ENCODE measurements around the gene OR4E1.
A peak's percentile ranks its signal among the peaks of the same experiment; 100 is the strongest.
"Not testable (repeated sequence)": the region's sequence is repeated elsewhere in the genome, so short reads cannot be mapped to it uniquely, and the experiment has no call there.

Gene OR4E1

GRCh38 chr14:21673718-21674117 lies at the start of gene OR4E1:
Gene OR4E1 (minus strand): TSS chr14:21673818. CDS start chr14:21670935, 2,883 bp downstream.
- no peak for DNase-seq

- DNase-seq, result no peak
These were observed 47.9 kb upstream of the OR4E1 start for GRCh38 chr14:21721504-21721903.

- no peak for DNase-seq
These were observed 46.2 kb upstream of the OR4E1 start for GRCh38 chr14:21719841-21720240.

GRCh38 chr14:21714318-21714929 lies 40.8 kb upstream of the OR4E1 start:
- DNase-seq, result no peak

DNA sequence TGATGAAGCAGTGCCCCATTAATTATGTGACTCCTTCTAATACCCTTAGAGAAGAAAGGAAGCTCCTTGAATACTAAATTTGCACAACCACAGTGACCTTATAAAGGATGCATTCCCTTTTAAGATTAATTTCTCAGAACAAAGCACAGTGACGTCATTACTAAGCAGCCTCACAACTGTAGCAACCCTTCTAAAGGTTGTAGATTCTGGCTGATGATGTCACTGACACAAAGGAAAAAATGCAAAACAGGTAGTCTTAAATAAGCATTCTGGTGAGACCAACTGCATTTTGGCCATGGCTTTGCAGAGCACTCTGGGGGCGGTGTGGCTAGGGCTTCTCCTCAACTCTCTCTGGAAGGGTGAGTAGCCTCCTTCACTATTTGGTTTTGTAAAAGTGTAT lies 38.4 kb upstream of the OR4E1 start:
- no peak for DNase-seq

DNA sequence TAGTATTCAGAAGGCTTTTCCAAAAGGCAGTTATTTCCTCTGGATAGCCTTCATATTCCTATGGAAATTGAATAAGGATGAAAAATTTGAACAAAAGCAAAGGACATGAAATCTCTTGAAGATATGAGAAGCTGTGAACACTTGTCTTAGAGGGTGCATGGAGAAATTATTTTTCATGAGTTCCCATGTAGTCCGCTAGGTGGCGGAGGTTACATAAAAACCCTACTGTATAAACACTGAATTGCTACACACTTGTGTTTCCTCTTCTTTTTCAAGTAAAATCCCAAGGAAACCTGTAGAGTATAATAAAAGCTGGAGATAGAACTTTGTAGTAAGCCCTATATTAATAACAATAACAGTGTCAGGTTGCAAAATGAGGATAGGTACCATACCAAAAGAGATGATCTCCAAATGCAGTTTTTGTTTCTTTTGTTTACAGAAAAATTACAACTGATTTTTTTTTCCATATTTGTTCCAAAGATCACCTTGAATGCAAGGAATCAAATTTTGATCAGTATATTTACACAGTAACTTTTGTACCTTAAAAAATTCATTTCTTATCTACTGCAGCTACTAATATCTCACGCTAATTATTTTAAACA lies 37.8 kb upstream of the OR4E1 start:
- peak in 1 of 2 experiments; percentile 63 for DNase-seq

DNA sequence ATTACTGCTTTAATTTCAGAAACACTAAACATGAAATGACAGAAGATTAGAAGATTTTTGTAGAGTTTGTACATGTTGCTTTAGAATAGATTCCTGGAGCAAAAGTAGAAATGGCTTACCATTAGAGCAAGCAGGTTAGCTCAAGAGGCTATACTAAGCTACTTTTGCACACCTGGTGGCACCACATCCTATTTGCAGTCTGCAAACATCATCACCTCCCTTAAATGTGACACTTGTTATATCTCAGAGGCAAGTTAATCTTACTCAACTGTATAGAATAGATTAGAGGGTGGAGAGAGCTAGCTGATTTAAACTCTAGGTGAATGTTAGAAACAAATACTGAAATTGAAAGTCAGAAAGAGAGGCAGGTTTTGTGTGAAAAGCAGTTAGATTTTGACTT lies 30.7 kb upstream of the OR4E1 start:
- no peak for DNase-seq

GRCh38 chr14:21703357-21704326 lies 30.0 kb upstream of the OR4E1 start:
- no peak for DNase-seq

GRCh38 chr14:21702316-21702715 lies 28.7 kb upstream of the OR4E1 start:
- DNase-seq, result no peak

DNA sequence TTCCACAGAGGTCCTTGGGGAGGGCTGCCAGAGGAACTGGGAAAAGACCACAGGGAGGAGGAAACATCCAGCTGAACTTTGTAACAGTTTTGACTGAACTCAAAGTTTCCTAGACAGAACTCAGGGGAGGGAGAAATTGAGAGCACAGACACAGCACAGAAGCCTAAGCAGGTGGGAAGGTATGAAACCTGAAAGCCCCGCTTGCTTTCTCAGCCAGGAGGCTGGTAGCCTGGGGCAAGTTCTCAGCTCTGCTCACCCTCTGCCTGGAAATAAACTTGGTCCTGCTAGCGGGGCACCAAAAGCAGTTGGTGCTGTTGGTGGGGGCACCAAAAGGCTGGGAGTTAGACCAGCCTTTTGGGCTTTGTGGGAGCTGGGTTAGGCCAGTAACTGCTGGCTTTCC lies 25.9 kb upstream of the OR4E1 start:
- DNase-seq, result no peak

DNA sequence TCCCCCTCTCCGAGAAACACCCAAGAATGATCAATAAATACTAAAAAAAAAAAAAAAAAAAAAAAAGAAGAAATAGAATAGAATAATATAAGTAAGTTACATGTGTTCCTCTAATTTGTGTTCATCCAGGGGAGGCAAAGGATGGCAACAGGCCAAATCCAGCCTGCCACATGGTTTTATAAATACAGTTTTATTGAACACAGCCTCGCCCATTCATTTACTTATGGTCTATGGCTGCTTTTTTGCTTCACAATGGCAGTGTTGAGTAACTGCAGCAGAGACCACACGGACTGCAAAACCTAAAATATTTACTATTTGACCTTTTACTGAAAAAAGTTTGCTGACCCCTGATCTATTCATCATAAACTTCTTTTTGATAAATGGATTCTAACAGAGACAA lies 24.9 kb upstream of the OR4E1 start:
- DNase-seq, result not testable (repeated sequence)

DNA sequence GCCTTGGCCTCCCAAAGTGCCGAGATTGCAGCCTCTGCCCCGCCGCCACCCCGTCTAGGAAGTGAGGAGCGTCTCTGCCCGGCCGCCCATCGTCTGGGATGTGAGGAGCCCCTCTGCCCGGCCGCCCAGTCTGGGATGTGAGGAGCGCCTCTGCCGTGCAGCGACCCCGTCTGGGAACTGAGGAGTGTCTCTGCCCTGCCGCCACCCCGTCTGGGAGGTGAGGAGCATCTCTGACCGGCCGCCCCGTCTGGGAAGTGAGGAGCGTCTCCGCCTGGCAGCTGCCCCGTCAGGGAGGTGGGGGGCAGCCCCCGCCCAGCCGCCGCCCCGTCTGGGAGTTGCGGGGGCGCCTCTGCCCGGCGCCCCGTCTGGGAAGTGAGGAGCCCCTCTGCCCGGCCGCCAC lies 24.0 kb upstream of the OR4E1 start:
- not testable (repeated sequence) for DNase-seq

DNA sequence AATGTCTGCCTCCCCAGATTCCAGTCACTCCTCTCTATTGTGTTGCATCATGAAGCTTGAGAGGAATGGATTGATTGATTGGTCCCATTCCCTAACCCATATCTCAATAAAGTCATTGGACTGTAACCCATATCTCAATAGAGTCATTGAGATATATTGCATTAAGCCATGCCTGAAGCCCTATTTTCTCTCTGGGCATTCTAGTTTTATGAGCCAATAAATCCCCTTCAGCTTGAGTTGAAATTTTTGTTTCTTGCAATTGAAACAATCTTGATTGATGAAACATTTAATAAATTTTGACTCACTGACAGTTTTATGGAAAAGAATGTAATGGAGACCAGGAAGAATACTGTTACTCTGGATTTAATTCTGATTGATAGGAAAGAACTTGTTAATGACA lies 20.8 kb upstream of the OR4E1 start:
- no peak for DNase-seq

DNA sequence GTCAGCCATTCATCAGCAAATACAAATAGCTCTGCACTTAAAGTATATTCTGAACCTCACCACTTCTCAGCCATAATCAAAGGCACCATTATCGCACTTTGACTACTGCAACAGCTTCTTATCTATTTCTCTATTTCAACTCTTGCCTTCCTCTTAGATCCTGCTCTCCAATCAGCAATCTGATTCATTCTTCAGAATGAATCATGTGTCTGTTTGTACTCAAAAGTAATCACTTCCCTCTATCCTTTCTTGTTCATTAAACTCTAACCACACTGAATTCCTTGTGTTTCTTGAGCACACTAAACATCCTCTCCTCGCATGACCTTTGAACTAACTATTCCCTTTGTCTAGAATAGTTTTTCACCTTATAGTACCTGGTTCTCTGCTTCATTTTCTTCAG lies 12.8 kb upstream of the OR4E1 start:
- no peak for DNase-seq

DNA sequence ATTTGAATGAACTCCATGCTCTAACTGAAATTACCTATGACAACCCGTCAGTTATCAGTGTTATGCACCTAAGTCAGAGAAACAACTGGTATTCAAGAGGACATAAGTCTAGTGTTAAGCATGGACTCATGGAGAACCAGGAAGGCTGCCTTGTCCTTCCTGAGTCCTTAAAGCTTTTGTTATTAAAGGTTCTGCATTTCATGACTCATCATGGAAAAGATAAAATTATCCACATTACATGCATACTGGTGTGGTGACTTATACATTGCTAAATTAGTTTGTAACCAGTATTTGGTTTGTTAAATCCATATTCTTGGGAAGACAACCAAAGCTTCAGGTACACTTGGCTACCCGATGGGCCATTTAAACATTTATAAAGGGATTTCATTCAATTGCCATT lies 6.5 kb upstream of the OR4E1 start:
- DNase-seq, result peak; percentile 10 to 21

GRCh38 chr14:21675566-21675965 lies 1.9 kb upstream of the OR4E1 start:
- no peak for DNase-seq

GRCh38 chr14:21672116-21672515 lies 1.5 kb downstream of the OR4E1 start:
- DNase-seq, result no peak

DNA sequence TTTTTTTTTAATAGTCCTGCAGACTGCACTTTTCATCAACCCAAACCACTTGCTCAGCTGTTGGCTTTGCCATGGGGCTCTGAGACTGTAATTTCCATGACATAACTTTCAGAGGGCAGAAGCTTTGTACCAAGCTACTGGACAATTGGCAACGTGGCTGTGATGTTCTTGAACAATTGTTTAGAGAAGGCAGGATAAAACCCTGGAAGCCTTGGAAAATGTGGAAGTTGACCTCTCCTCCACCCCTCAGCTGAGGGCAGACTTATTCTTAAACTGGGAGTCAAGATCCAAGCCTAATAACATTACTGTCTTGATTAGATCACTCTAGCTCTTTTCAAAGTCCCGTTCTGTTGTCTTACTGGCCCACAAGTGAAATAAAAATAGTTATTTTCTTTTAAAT lies 2.2 kb downstream of the OR4E1 start:
- no peak for DNase-seq

DNA sequence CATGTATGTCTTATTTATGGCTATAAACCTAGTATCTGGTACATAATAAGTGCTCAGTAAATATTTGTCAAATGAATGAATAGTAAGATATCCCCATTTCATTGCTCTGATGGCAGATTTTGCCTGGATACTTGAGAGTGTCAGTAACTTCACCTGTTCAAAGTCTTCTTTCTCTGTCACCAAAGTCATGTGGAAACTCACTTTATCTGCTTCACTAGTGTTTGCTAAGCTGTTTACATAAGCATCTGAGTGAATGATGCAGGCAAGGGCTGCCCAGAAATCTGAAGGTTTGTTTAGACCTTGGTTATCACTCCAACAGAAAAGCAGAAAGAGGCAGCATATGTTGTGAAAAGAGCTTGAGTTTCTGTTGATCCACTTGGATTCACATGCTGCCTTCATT lies 4.3 kb downstream of the OR4E1 start:
- DNase-seq, result no peak

DNA sequence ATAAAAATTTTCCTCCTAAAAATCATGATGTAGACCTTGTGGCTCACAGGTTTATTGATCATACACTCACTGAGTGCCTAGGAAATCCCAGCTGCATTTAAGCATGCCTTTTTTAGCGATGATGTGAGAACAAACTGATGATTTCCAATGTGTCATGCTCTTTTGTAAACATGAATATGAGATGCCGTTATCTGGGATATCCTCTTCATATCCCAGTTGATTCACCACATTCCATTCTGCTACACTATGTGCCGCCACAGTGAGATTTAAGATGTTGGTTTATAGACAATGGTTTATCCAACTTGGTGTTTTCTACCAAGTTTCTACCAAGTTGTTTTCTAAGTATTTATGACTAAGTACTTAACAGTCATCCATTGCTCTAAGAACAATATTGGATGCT lies 5.2 kb downstream of the OR4E1 start:
- peak in 1 of 2 experiments; percentile 11 for DNase-seq

DNA sequence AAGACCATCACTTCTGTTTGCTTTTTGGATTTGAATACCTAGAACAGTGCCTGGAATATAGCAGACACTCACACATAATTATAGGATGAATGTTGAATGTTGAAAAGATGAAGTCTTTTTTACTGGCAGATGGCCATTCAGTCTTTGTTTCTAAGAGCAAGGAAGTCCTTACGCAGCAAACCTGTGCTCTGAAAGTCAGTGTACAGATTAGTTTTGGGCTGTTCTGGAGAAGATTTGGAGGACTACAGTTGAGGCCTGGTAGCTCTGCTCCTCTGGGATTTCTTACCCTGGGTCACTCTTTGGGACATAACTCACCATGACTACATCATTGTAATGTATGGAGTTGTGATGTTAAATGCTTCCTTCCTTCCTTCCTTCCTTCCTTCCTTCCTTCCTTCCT lies 16.6 kb downstream of the OR4E1 start:
- no peak for DNase-seq

GRCh38 chr14:21654215-21654614 lies 19.4 kb downstream of the OR4E1 start:
- no peak for DNase-seq

- DNase-seq, result no peak
These were observed 20.2 kb downstream of the OR4E1 start, which contains the start of gene OR4E2 for GRCh38 chr14:21653331-21653885. Gene OR4E2 (plus strand): TSS chr14:21653835. CDS start chr14:21665083, 11,248 bp downstream.
